Chondrocyte (in vitro differentiated cells): ENCODE data around the gene RBM28. TPM values are rescaled to one million over a fixed set of nuclear protein-coding genes. Genes with fewer than 3 reads are reported as not detected.

ENCODE experiments used
- DNase-seq: peaks from one replicate; pipeline ENCODE4 v3.0.0; 2021; ENCODE audit warnings: mixed read lengths, low spot score
- H3K27ac Mint-ChIP-seq: one replicate; pipeline ENCODE4 v1.8.0; 2021; ENCODE audit warnings: mild to moderate bottlenecking, moderate library complexity, mixed read lengths; ENCODE audit not compliant: unreplicated experiment
- H3K27me3 Mint-ChIP-seq: 2 replicates; pipeline ENCODE4 v1.8.0; 2021; ENCODE audit warnings: low read depth, mixed read lengths
- H3K36me3 Mint-ChIP-seq: 2 replicates; pipeline ENCODE4 v1.8.0; 2021; ENCODE audit warnings: low read depth, mixed read lengths
- H3K4me1 Mint-ChIP-seq: 2 replicates; pipeline ENCODE4 v1.8.0; 2021; ENCODE audit warnings: low read depth, mild to moderate bottlenecking, mixed read lengths
- H3K4me3 Mint-ChIP-seq: one replicate; pipeline ENCODE4 v1.8.0; 2021; ENCODE audit warnings: mild to moderate bottlenecking, moderate library complexity, mixed read lengths; ENCODE audit not compliant: unreplicated experiment
- H3K9me3 Mint-ChIP-seq: 2 replicates; pipeline ENCODE4 v1.8.0; 2021; ENCODE audit warnings: low read depth, mixed read lengths
- total RNA-seq: library from RNA; stranded (reverse); gene quantifications from 3 replicates; pipeline ENCODE4 v1.2.1, GENCODE V29; 2021
- TF ChIP-seq, protein P1 (sequence below): fragments of 200-600 bp; sonication (generic); IDR thresholded peaks from 2 replicates; pipeline ENCODE4 v1.5.0; 2021; ENCODE audit warnings: antibody characterized with exemption, mild to moderate bottlenecking, moderate library complexity

Gene RBM28
- total RNA-seq, 1 donor from 2014 or later = 35.2 TPM

DNA sequence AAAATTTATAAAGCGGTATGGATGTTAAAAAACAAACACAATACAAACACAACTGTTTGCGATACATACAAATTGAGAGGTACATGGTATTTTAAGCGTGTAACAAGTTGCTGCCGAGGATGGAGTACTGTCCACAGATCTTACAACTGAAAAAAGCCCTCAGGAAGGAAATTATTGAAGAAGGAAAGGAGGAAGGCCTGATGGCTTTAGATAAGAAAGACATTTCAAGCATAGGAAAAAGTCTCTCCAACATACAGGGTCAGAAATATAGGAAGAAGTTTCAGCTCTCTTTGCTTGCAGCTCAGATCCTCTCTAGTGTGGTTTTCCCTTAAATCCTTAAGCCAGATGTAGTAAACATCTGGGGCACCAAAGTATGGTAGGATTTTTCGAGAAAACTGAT is 25.0 kb downstream of the RBM28 start:
- Mint-ChIP-seq H3K27me3 (no peaks in the 10 kb centered on the region), H3K9me3 (no peaks in the 10 kb centered on the region), H3K36me3 (peaks cover 56% of the 10 kb centered on the region), H3K27ac (no peak overlapping the region), H3K4me1 (peaks cover 24% of the 10 kb centered on the region), H3K4me3 (no peak overlapping the region)
- TF ChIP-seq, protein P1, sequence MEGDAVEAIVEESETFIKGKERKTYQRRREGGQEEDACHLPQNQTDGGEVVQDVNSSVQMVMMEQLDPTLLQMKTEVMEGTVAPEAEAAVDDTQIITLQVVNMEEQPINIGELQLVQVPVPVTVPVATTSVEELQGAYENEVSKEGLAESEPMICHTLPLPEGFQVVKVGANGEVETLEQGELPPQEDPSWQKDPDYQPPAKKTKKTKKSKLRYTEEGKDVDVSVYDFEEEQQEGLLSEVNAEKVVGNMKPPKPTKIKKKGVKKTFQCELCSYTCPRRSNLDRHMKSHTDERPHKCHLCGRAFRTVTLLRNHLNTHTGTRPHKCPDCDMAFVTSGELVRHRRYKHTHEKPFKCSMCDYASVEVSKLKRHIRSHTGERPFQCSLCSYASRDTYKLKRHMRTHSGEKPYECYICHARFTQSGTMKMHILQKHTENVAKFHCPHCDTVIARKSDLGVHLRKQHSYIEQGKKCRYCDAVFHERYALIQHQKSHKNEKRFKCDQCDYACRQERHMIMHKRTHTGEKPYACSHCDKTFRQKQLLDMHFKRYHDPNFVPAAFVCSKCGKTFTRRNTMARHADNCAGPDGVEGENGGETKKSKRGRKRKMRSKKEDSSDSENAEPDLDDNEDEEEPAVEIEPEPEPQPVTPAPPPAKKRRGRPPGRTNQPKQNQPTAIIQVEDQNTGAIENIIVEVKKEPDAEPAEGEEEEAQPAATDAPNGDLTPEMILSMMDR = no peak
- DNase-seq = no peak

DNA sequence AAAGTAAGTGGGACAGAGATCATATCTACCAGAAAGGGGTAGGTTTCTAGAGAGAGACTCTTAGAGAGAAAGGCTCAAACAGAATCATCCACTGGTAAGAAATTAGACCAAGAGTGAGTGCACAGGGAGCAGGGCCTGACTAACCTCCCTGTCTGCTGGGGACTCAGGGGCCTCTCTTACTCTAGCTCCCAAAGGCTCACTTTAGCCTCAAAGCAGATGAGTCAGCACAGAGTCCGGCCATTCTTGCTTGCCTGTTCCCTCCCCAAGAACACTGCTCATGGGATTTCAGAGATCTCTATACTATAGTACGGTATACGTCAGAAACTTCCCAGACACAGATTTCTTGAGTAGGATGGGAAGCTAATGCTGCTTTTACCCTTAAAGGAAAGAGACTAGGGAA is 32.7 kb downstream of the RBM28 start:
- DNase-seq = no peak
- TF ChIP-seq, protein P1 = no peak
- no peaks in the 10 kb centered on the region for H3K27me3 Mint-ChIP-seq
- peaks cover 54% of the 10 kb centered on the region for H3K36me3 Mint-ChIP-seq
- no peak overlapping the region for H3K4me3 Mint-ChIP-seq
- no peaks in the 10 kb centered on the region for H3K9me3 Mint-ChIP-seq
- no peaks in the 10 kb centered on the region for H3K4me1 Mint-ChIP-seq
- H3K27ac Mint-ChIP-seq = no peak overlapping the region

DNA sequence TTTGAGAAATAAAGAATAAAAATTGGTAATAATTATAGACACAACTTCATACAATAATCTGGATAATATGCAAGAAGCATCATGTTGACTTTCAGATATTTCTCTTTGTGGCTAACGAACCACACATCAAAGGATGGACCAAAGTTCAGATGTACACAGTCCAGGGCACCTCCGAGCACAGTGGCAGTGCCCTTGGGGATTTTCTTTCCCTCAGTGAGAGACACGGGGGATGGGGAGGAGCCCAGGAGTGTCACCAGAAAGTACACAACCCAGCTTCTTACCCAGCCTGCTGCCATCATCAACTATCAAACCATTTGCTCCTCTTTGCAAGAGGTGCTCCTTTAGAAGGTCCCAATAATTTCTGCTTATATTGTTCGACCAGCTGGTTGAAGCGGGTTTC is 33.2 kb downstream of the RBM28 start:
- TF ChIP-seq, protein P1 = no peak
- no peak for DNase-seq
- Mint-ChIP-seq H3K9me3 (no peaks in the 10 kb centered on the region), H3K27ac (no peak overlapping the region), H3K36me3 (peaks cover 54% of the 10 kb centered on the region), H3K4me3 (no peak overlapping the region), H3K4me1 (no peaks in the 10 kb centered on the region), H3K27me3 (no peaks in the 10 kb centered on the region)

DNA sequence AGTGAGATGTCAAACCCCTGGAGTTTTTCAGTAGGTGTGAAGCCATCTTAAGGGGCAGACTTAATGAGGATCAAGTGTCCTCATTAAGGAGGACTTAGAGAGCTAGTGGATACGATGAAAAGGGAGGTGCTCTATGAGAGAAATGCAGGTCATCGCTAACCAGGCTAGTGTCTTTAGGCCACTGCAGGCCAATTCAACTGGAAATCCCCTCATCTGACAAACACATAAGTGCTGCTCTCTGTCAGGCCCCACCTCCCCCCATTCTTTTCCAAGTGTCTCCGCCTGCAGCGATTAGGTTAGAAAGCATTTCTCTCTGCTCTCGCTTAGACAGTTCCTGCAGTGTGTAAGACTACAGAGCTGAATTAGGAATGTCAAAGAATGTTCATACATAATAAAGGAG is 33.7 kb downstream of the RBM28 start:
- no peaks in the 10 kb centered on the region for H3K4me1 Mint-ChIP-seq
- TF ChIP-seq, protein P1 = no peak
- H3K27me3 Mint-ChIP-seq = no peaks in the 10 kb centered on the region
- no peaks in the 10 kb centered on the region for H3K9me3 Mint-ChIP-seq
- no peak overlapping the region for H3K27ac Mint-ChIP-seq
- no peak overlapping the region for H3K4me3 Mint-ChIP-seq
- H3K36me3 Mint-ChIP-seq = peaks cover 55% of the 10 kb centered on the region
- no peak for DNase-seq

DNA sequence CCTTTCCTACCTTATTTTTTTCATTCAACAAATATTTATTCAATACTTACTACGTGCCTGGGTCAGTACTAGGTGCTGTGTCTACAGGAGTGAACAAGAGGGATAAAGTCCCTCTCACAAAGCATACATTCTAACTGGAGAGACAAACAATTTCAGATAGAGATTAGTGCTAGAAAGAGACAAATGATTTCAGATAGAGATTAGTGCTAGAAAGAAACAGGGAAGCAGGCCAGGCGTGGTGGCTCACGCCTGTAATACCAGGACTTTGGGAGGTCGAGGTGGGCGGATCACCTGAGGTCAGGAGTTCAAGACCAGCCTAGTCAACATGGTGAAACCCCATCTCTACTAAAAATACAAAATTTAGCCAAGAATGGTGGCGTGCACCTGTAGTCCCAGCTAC is 34.6 kb downstream of the RBM28 start:
- no peaks in the 10 kb centered on the region for H3K4me1 Mint-ChIP-seq
- TF ChIP-seq, protein P1 = no peak
- no peak overlapping the region for H3K4me3 Mint-ChIP-seq
- H3K27ac Mint-ChIP-seq = no peak overlapping the region
- peaks cover 49% of the 10 kb centered on the region for H3K36me3 Mint-ChIP-seq
- H3K9me3 Mint-ChIP-seq = no peaks in the 10 kb centered on the region
- H3K27me3 Mint-ChIP-seq = no peaks in the 10 kb centered on the region
- no peak for DNase-seq
